HCT116 (cell line): Measurements from ENCODE around the gene PRLR. TPM values are rescaled to one million over a fixed set of nuclear protein-coding genes. Genes with fewer than 3 reads are reported as not detected.

Experiments used
- ATAC-seq: fragments of 200-7000 bp; cut with Tn5 transposase; 2 replicates; pipeline ENCODE4 v1.9.1; 2020; ENCODE audit warnings: mild to moderate bottlenecking, moderate library complexity
- BruUV-seq: library from RNA; stranded (reverse); fragments of 400-500 nt; replicated peaks from 2 replicates; lab custom pipeline; 2021; lab: Mats Ljungman, UMichigan
- CTCF ChIA-PET: fragments of 300-600 bp; sonication (Branson Sonifier 250); formaldehyde crosslinking; loops from one replicate; lab custom pipeline; 2021; ENCODE audit warnings: antibody characterized with exemption; lab: Charles Lee
- POLR2A ChIA-PET: fragments of 300-600, 350-600 bp; sonication (Branson Sonifier 250); formaldehyde crosslinking; loops from one replicate; lab custom pipeline; 2021; ENCODE audit warnings: antibody characterized with exemption; lab: Charles Lee
- RAD21 ChIA-PET, 2 experiments: fragments of 300-600 bp; sonication (Branson Sonifier 250); formaldehyde crosslinking; loops; one replicate each; lab custom pipeline; 2023; ENCODE audit warnings: low total read pairs in 2 of 2; ENCODE audit not compliant: uncharacterized antibody in 2 of 2, unreplicated experiment in 2 of 2, low non-redundant PET in 1 of 2; lab: Charles Lee
- DNase-seq: peaks from one replicate; pipeline ENCODE4 v3.0.0-alpha.2; 2010; ENCODE audit warnings: low read depth, low spot score
- H2AFZ ChIP-seq: fragments of 200-600 bp; shearing (Covaris generic), sonication (generic); 2 replicates; pipeline ENCODE4 v1.6.1; 2017; ENCODE audit warnings: low read depth, mixed run types, mixed read lengths, antibody characterized with exemption, low read length; ENCODE audit not compliant: poor library complexity, severe bottlenecking
- H3K27ac ChIP-seq: 2 replicates; pipeline ENCODE4 v1.5.1; 2012; ENCODE audit warnings: low read depth, low read length
- H3K27me3 ChIP-seq: fragments of 200-600 bp; sonication (generic); 2 replicates; pipeline ENCODE4 v1.6.1; 2016; ENCODE audit warnings: mixed run types, low read length, mixed read lengths; ENCODE audit not compliant: insufficient read depth
- H3K36me3 ChIP-seq, 2 experiments: fragments of 200-500 bp in 1 of 2; fragments of 200-600 bp in 1 of 2; sonication (Bioruptor generic) in 1 of 2; sonication (generic) in 1 of 2; 2 replicates each; pipeline versions ENCODE4 v1.5.1 to v1.6.1; 2014 to 2016; ENCODE audit warnings: low read length in 2 of 2, inconsistent platforms in 1 of 2, mixed read lengths in 1 of 2, mixed run types in 1 of 2; ENCODE audit not compliant: insufficient read depth in 2 of 2, control insufficient read depth in 1 of 2
- H3K4me1 ChIP-seq, 2 experiments: fragments of 200-600 bp in 1 of 2; sonication (generic) in 1 of 2; 2 replicates each; pipeline versions ENCODE4 v1.5.1 to v1.6.1; 2012 to 2017; ENCODE audit warnings: low read length in 2 of 2, inconsistent platforms in 1 of 2, mild to moderate bottlenecking in 1 of 2, mixed read lengths in 1 of 2, mixed run types in 1 of 2, moderate library complexity in 1 of 2; ENCODE audit not compliant: insufficient read depth in 2 of 2, control insufficient read depth in 1 of 2
- H3K4me2 ChIP-seq: fragments of 200-600 bp; sonication (generic); 2 replicates; pipeline ENCODE4 v1.6.1; 2017; ENCODE audit warnings: mixed run types, low read length, mixed read lengths
- H3K4me3 ChIP-seq, 2 experiments: fragments of 200-600 bp in 1 of 2; sonication (generic) in 1 of 2; replicated peaks in 1 of 2; 2 replicates each; pipeline ENCODE4 v1.5.1; 2011 to 2016; ENCODE audit warnings: low read length in 2 of 2, control low read depth in 1 of 2, low read depth in 1 of 2, mild to moderate bottlenecking in 1 of 2, mixed read lengths in 1 of 2, mixed run types in 1 of 2
- H3K79me2 ChIP-seq: fragments of 200-600 bp; sonication (generic); 2 replicates; pipeline ENCODE4 v1.6.1; 2017; ENCODE audit warnings: mild to moderate bottlenecking, mixed run types, low read length, moderate library complexity, mixed read lengths; ENCODE audit not compliant: insufficient read depth
- H3K9ac ChIP-seq: fragments of 200-600 bp; sonication (generic); 2 replicates; pipeline ENCODE4 v1.6.1; 2016; ENCODE audit warnings: low read length, mixed read lengths
- H3K9me2 ChIP-seq: fragments of 200-600 bp; sonication (generic), shearing (Covaris generic); 2 replicates; pipeline ENCODE4 v1.6.1; 2017; ENCODE audit warnings: mixed run types, mild to moderate bottlenecking, moderate library complexity; ENCODE audit not compliant: insufficient read depth
- H3K9me3 ChIP-seq, 2 experiments: fragments of 200-500 bp in 1 of 2; fragments of 200-600 bp in 1 of 2; sonication (Bioruptor generic) in 1 of 2; sonication (generic) in 1 of 2; 2 replicates each; pipeline ENCODE4 v1.6.1; 2014 to 2017; ENCODE audit warnings: low read length in 2 of 2, mixed read lengths in 2 of 2, inconsistent platforms in 1 of 2, low read depth in 1 of 2, mild to moderate bottlenecking in 1 of 2, mixed run types in 1 of 2, moderate library complexity in 1 of 2; ENCODE audit not compliant: control insufficient read depth in 1 of 2, insufficient read depth in 1 of 2
- H4K20me1 ChIP-seq: fragments of 200-600 bp; sonication (generic), shearing (Covaris generic); 2 replicates; pipeline ENCODE4 v1.6.1; 2017; ENCODE audit warnings: mixed run types, mild to moderate bottlenecking, moderate library complexity; ENCODE audit not compliant: insufficient read depth
- ATF3 ChIP-seq: IDR thresholded peaks from 2 replicates; pipeline ENCODE4 v1.6.1; 2012
- CBX3 ChIP-seq: IDR thresholded peaks from 2 replicates; pipeline ENCODE4 v1.6.1; 2012; ENCODE audit warnings: low read depth
- CTCF ChIP-seq, 3 experiments: fragments of 200-600 bp in 1 of 3; sonication (generic) in 1 of 3; IDR thresholded peaks in 2 of 3; conservative IDR thresholded peaks in 1 of 3; 2 replicates each; pipeline ENCODE4 v1.5.1; 2012 to 2017; ENCODE audit warnings: low read depth in 2 of 3, low read length in 2 of 3, antibody characterized with exemption in 1 of 3, borderline replicate concordance in 1 of 3, control low read depth in 1 of 3, mild to moderate bottlenecking in 1 of 3, mixed read lengths in 1 of 3, mixed run types in 1 of 3, moderate library complexity in 1 of 3; ENCODE audit not compliant: insufficient read depth in 1 of 3
- EGR1 ChIP-seq: IDR thresholded peaks from 2 replicates; pipeline ENCODE4 v1.6.1; 2012; ENCODE audit warnings: low read depth
- ELF1 ChIP-seq: IDR thresholded peaks from 2 replicates; pipeline ENCODE4 v1.6.1; 2012; ENCODE audit warnings: low read depth, borderline replicate concordance
- EZH2 ChIP-seq: fragments of 200-600 bp; sonication (generic); IDR thresholded peaks from 2 replicates; pipeline ENCODE4 v1.6.1; 2017; ENCODE audit warnings: antibody characterized with exemption, mixed run types
- EZH2phosphoT487 ChIP-seq: fragments of 200-600 bp; IDR thresholded peaks from 2 replicates; pipeline ENCODE4 v1.6.1; 2018; ENCODE audit warnings: antibody characterized with exemption, borderline replicate concordance
- FOSL1 ChIP-seq: IDR thresholded peaks from 2 replicates; pipeline ENCODE4 v1.6.1; 2012; ENCODE audit warnings: low read depth
- POLR2A ChIP-seq: IDR thresholded peaks from 2 replicates; pipeline ENCODE4 v1.7.0; 2011; ENCODE audit warnings: borderline replicate concordance; ENCODE audit not compliant: insufficient read depth, insufficient read length; ENCODE audit errors: extremely low read depth
- RAD21 ChIP-seq: IDR thresholded peaks from 2 replicates; pipeline ENCODE4 v1.6.1; 2012; ENCODE audit warnings: low read depth, mild to moderate bottlenecking
- SIN3A ChIP-seq: IDR thresholded peaks from 2 replicates; pipeline ENCODE4 v1.6.1; 2012; ENCODE audit warnings: low read depth
- SP1 ChIP-seq: IDR thresholded peaks from 2 replicates; pipeline ENCODE4 v1.6.1; 2012; ENCODE audit warnings: low read depth
- SRF ChIP-seq: IDR thresholded peaks from 2 replicates; pipeline ENCODE4 v1.6.1; 2012; ENCODE audit warnings: low read depth
- TCF7L2 ChIP-seq: IDR thresholded peaks from 2 replicates; pipeline ENCODE4 v1.7.0; 2011; ENCODE audit warnings: borderline replicate concordance, inconsistent platforms; ENCODE audit not compliant: insufficient read depth, insufficient read length; ENCODE audit errors: extremely low read depth
- ZBTB33 ChIP-seq: IDR thresholded peaks from 2 replicates; pipeline ENCODE4 v1.6.1; 2011; ENCODE audit warnings: mild to moderate bottlenecking, low read length, moderate library complexity; ENCODE audit not compliant: insufficient replicate concordance; ENCODE audit errors: extremely low read depth
- ZFX ChIP-seq: fragments of 450-650 bp; IDR thresholded peaks from 2 replicates; pipeline ENCODE4 v1.6.1; 2017
- ZNF274 ChIP-seq: fragments of 200-500 bp; sonication (Bioruptor generic); IDR thresholded peaks from 2 replicates; pipeline ENCODE4 v1.6.1; 2014; ENCODE audit warnings: mild to moderate bottlenecking, low read depth, low read length, inconsistent platforms
- intact Hi-C: fragments of 100-400 bp; cut with micrococcal nuclease; formaldehyde crosslinking; loops from 2 replicates; pipeline ENCODE4 v1.10.0; 2022
- total RNA-seq: library from RNA; stranded (reverse); gene quantifications from one replicate; pipeline ENCODE4 v1.2.1, GENCODE V29; 2021; ENCODE audit not compliant: unreplicated experiment

PRLR gene
- total RNA-seq, 1 experiment from 2014 or later: 0.10 TPM

- CTCF ChIA-PET: no interaction called here
- no TSS peak for BruUV-seq
- H3K27me3 ChIP-seq: peaks cover 50% of the 10 kb centered on the region
- no peaks in the 10 kb centered on the region for H3K79me2 ChIP-seq
- intact Hi-C loops: no loop called here
- RAD21 ChIA-PET: no interaction called here
- H2AFZ ChIP-seq: no peak overlapping the region
- H3K4me2 ChIP-seq: no peak overlapping the region
- no peak for TF ChIP-seq CBX3
- TF ChIP-seq EGR1: no peak
- no peak for TF ChIP-seq EZH2phosphoT487
- no peak for TF ChIP-seq EZH2
- TF ChIP-seq CTCF (IDR thresholded peaks at IDR 0.05 in 2 of 3, conservative IDR thresholded peaks at IDR 0.05 in 1 of 3; ENCODE audit: borderline replicate concordance in 1 of 3, insufficient read depth in 1 of 3, low read depth in 2 of 3, low read length in 2 of 3): no peak
- TF ChIP-seq SP1: no peak
- TF ChIP-seq ZBTB33: no peak
- no peak for TF ChIP-seq FOSL1
- no peak for TF ChIP-seq ATF3
- TF ChIP-seq ELF1: no peak
- TF ChIP-seq SRF: no peak
- TF ChIP-seq ZNF274: no peak
- TF ChIP-seq POLR2A: no peak
- no peak for TF ChIP-seq ZFX
- TF ChIP-seq RAD21: no peak
- no peak for TF ChIP-seq TCF7L2
- TF ChIP-seq SIN3A: no peak
- no peaks in the 10 kb centered on the region for H4K20me1 ChIP-seq
- no peaks in the 10 kb centered on the region for H3K9me2 ChIP-seq
- H3K4me3 ChIP-seq: no peak overlapping the region
- no peak for DNase-seq
- H3K9ac ChIP-seq: no peak overlapping the region
- no peaks in the 10 kb centered on the region for H3K4me1 ChIP-seq
- POLR2A ChIA-PET: no interaction called here
- no peak overlapping the region for H3K27ac ChIP-seq
- H3K9me3 ChIP-seq: no peaks in the 10 kb centered on the region
- H3K36me3 ChIP-seq: no peaks in the 10 kb centered on the region
- no peak for ATAC-seq
These were observed 203.3 kb downstream of the PRLR start for GRCh38 chr5:35026941-35027340.
